ENCODE results near the gene BYSL. TPM values are rescaled to one million over a fixed set of nuclear protein-coding genes. Genes with fewer than 3 reads are reported as not detected.

BYSL gene
- polyA plus RNA-seq, 4 donors = 3.8 to 16.1 (median 9.4) TPM

- H3K9me3 ChIP-seq (ENCODE audit: control insufficient read depth in 2 of 2, insufficient read depth in 1 of 2, low read depth in 1 of 2, low read length in 1 of 2) = no peaks in the 10 kb centered on the region
- peak; percentile 88 to 89 for DNase-seq
- H3K4me3 ChIP-seq (ENCODE audit: low read depth in 1 of 3, low read length in 3 of 3) = no peak overlapping the region
- H3K27ac ChIP-seq (ENCODE audit: low read depth in 1 of 3, low read length in 2 of 3) = peak overlapping the region in 2 of 3 donors; percentile 36 to 46
- no peaks in the 10 kb centered on the region for H3K27me3 ChIP-seq (ENCODE audit: control insufficient read depth in 3 of 3, insufficient read depth in 3 of 3, low read length in 3 of 3)
- no peak for FAIRE-seq
- peaks cover 13 to 68% (median 19%) of the 10 kb centered on the region in 3 donors for H3K36me3 ChIP-seq (ENCODE audit: control insufficient read depth in 3 of 3, insufficient read depth in 2 of 3, low read depth in 1 of 3, low read length in 3 of 3)
- peaks cover 7 to 51% (median 22%) of the 10 kb centered on the region in 3 donors for H3K4me1 ChIP-seq (ENCODE audit: control insufficient read depth in 3 of 3, insufficient read depth in 2 of 3, low read depth in 1 of 3, low read length in 2 of 3)
- WGBS, 3 donors = 49 to 53% (median 52%) methylated on average over 10 of the region's 10 CpGs
These were observed 15.0 kb downstream of the BYSL start for GRCh38 chr6:41936073-41936837.

GRCh38 chr6:41937472-41937860 lies 16.2 kb downstream of the BYSL start:
- Histone ChIP-seq H3K27me3 (ENCODE audit: control insufficient read depth in 3 of 3, insufficient read depth in 3 of 3, low read length in 3 of 3) (no peaks in the 10 kb centered on the region), H3K4me1 (ENCODE audit: control insufficient read depth in 3 of 3, insufficient read depth in 2 of 3, low read depth in 1 of 3, low read length in 2 of 3) (peaks cover 7 to 56% (median 26%) of the 10 kb centered on the region in 3 donors), H3K4me3 (ENCODE audit: low read depth in 1 of 3, low read length in 3 of 3) (no peak overlapping the region), H3K27ac (ENCODE audit: low read depth in 1 of 3, low read length in 2 of 3) (peak overlapping the region in 1 of 3 donors; percentile 88), H3K9me3 (ENCODE audit: control insufficient read depth in 2 of 2, insufficient read depth in 1 of 2, low read depth in 1 of 2, low read length in 1 of 2) (no peaks in the 10 kb centered on the region), H3K36me3 (ENCODE audit: control insufficient read depth in 3 of 3, insufficient read depth in 2 of 3, low read depth in 1 of 3, low read length in 3 of 3) (peaks cover 8 to 59% (median 15%) of the 10 kb centered on the region in 3 donors)
- no peak for FAIRE-seq
- DNase-seq = no peak
- WGBS, 3 donors = 63 to 77% (median 75%) methylated on average over 2 of the region's 2 CpGs

- no peaks in the 10 kb centered on the region for H3K27me3 ChIP-seq (ENCODE audit: control insufficient read depth in 3 of 3, insufficient read depth in 3 of 3, low read length in 3 of 3)
- H3K4me1 ChIP-seq (ENCODE audit: control insufficient read depth in 3 of 3, insufficient read depth in 2 of 3, low read depth in 1 of 3, low read length in 2 of 3) = peaks cover 7 to 58% (median 27%) of the 10 kb centered on the region in 3 donors
- H3K27ac ChIP-seq (ENCODE audit: low read depth in 1 of 3, low read length in 2 of 3) = peak overlapping the region in 2 of 3 donors; percentile 88 to 90
- no peak for FAIRE-seq
- peak; percentile 27 to 34 for DNase-seq
- no peaks in the 10 kb centered on the region for H3K9me3 ChIP-seq (ENCODE audit: control insufficient read depth in 2 of 2, insufficient read depth in 1 of 2, low read depth in 1 of 2, low read length in 1 of 2)
- no peak overlapping the region for H3K4me3 ChIP-seq (ENCODE audit: low read depth in 1 of 3, low read length in 3 of 3)
- WGBS, 3 donors = 50 to 70% (median 59%) methylated on average over 4 of the region's 4 CpGs
- peaks cover 6 to 53% (median 10%) of the 10 kb centered on the region in 3 donors for H3K36me3 ChIP-seq (ENCODE audit: control insufficient read depth in 3 of 3, insufficient read depth in 2 of 3, low read depth in 1 of 3, low read length in 3 of 3)
These were observed 16.7 kb downstream of the BYSL start for GRCh38 chr6:41937861-41938574.

- H3K4me1 ChIP-seq (ENCODE audit: control insufficient read depth in 3 of 3, insufficient read depth in 2 of 3, low read depth in 1 of 3, low read length in 2 of 3) = peaks cover 7 to 58% (median 27%) of the 10 kb centered on the region in 3 donors
- DNase-seq (peak in 1 of 2 donors; percentile 21), FAIRE-seq (no peak)
- no peaks in the 10 kb centered on the region for H3K9me3 ChIP-seq (ENCODE audit: control insufficient read depth in 2 of 2, insufficient read depth in 1 of 2, low read depth in 1 of 2, low read length in 1 of 2)
- H3K36me3 ChIP-seq (ENCODE audit: control insufficient read depth in 3 of 3, insufficient read depth in 2 of 3, low read depth in 1 of 3, low read length in 3 of 3) = peaks cover 5 to 47% (median 9%) of the 10 kb centered on the region in 3 donors
- H3K27ac ChIP-seq (ENCODE audit: low read depth in 1 of 3, low read length in 2 of 3) = peak overlapping the region in 2 of 3 donors; percentile 88 to 90
- H3K4me3 ChIP-seq (ENCODE audit: low read depth in 1 of 3, low read length in 3 of 3) = peak overlapping the region in 1 of 3 donors; percentile 82
- WGBS, 3 donors = 68 to 77% (median 77%) methylated on average over 5 of the region's 5 CpGs
- no peaks in the 10 kb centered on the region for H3K27me3 ChIP-seq (ENCODE audit: control insufficient read depth in 3 of 3, insufficient read depth in 3 of 3, low read length in 3 of 3)
These were observed 17.4 kb downstream of the BYSL start for GRCh38 chr6:41938590-41939175.

- Histone ChIP-seq H3K36me3 (ENCODE audit: control insufficient read depth in 3 of 3, insufficient read depth in 2 of 3, low read depth in 1 of 3, low read length in 3 of 3) (peaks cover 2 to 44% (median 9%) of the 10 kb centered on the region in 3 donors), H3K4me1 (ENCODE audit: control insufficient read depth in 3 of 3, insufficient read depth in 2 of 3, low read depth in 1 of 3, low read length in 2 of 3) (peaks cover 7 to 58% (median 27%) of the 10 kb centered on the region in 3 donors), H3K27me3 (ENCODE audit: control insufficient read depth in 3 of 3, insufficient read depth in 3 of 3, low read length in 3 of 3) (no peaks in the 10 kb centered on the region), H3K27ac (ENCODE audit: low read depth in 1 of 3, low read length in 2 of 3) (peak overlapping the region; percentile 52 to 90 (median 88)), H3K9me3 (ENCODE audit: control insufficient read depth in 2 of 2, insufficient read depth in 1 of 2, low read depth in 1 of 2, low read length in 1 of 2) (no peaks in the 10 kb centered on the region), H3K4me3 (ENCODE audit: low read depth in 1 of 3, low read length in 3 of 3) (peak overlapping the region in 2 of 3 donors; percentile 76 to 82)
- FAIRE-seq (no peak), DNase-seq (peak in 1 of 2 donors; percentile 77)
- WGBS, 3 donors = 27 to 41% (median 29%) methylated on average over 10 to 11 of the region's 11 CpGs
These were observed 18.0 kb downstream of the BYSL start for GRCh38 chr6:41939176-41939847.

GRCh38 chr6:41939848-41940758 lies 18.8 kb downstream of the BYSL start:
- DNase-seq (peak; percentile 86 to 92), FAIRE-seq (no peak)
- Histone ChIP-seq H3K4me3 (ENCODE audit: low read depth in 1 of 3, low read length in 3 of 3) (peak overlapping the region; percentile 66 to 82 (median 76)), H3K27ac (ENCODE audit: low read depth in 1 of 3, low read length in 2 of 3) (peak overlapping the region; percentile 81 to 90 (median 88)), H3K9me3 (ENCODE audit: control insufficient read depth in 2 of 2, insufficient read depth in 1 of 2, low read depth in 1 of 2, low read length in 1 of 2) (no peaks in the 10 kb centered on the region), H3K36me3 (ENCODE audit: control insufficient read depth in 3 of 3, insufficient read depth in 2 of 3, low read depth in 1 of 3, low read length in 3 of 3) (peaks cover 2 to 40% (median 4%) of the 10 kb centered on the region in 3 donors), H3K4me1 (ENCODE audit: control insufficient read depth in 3 of 3, insufficient read depth in 2 of 3, low read depth in 1 of 3, low read length in 2 of 3) (peaks cover 7 to 58% (median 27%) of the 10 kb centered on the region in 3 donors), H3K27me3 (ENCODE audit: control insufficient read depth in 3 of 3, insufficient read depth in 3 of 3, low read length in 3 of 3) (no peaks in the 10 kb centered on the region)
- WGBS, 3 donors = 3 to 6% (median 6%) methylated on average over 27 of the region's 27 CpGs

- 0 to 1% (median 0%) methylated on average over 34 to 38 of the region's 38 CpGs for WGBS, 3 donors
- Histone ChIP-seq H3K36me3 (ENCODE audit: control insufficient read depth in 3 of 3, insufficient read depth in 2 of 3, low read depth in 1 of 3, low read length in 3 of 3) (peaks cover 0 to 33% (median 2%) of the 10 kb centered on the region in 3 donors), H3K4me3 (ENCODE audit: low read depth in 1 of 3, low read length in 3 of 3) (peak overlapping the region; percentile 66 to 82 (median 76)), H3K27me3 (ENCODE audit: control insufficient read depth in 3 of 3, insufficient read depth in 3 of 3, low read length in 3 of 3) (no peaks in the 10 kb centered on the region), H3K27ac (ENCODE audit: low read depth in 1 of 3, low read length in 2 of 3) (peak overlapping the region; percentile 81 to 90 (median 88)), H3K4me1 (ENCODE audit: control insufficient read depth in 3 of 3, insufficient read depth in 2 of 3, low read depth in 1 of 3, low read length in 2 of 3) (peaks cover 7 to 53% (median 27%) of the 10 kb centered on the region in 3 donors), H3K9me3 (ENCODE audit: control insufficient read depth in 2 of 2, insufficient read depth in 1 of 2, low read depth in 1 of 2, low read length in 1 of 2) (no peaks in the 10 kb centered on the region)
- DNase-seq (peak; percentile 46 to 77), FAIRE-seq (no peak)
These were observed 19.5 kb downstream of the BYSL start for GRCh38 chr6:41940759-41941279.
